HG03139 (cell line): ENCODE data around the gene DHRS7.
"Not testable (repeated sequence)": the region's sequence is repeated elsewhere in the genome, so short reads cannot be mapped to it uniquely, and the experiment has no call there.

Experiments used
- ATAC-seq: cut with Tn5 transposase; IDR thresholded peaks from one replicate; pipeline ENCODE4 v1.9.1; 2021; ENCODE audit not compliant: unreplicated experiment

The DHRS7 gene

DNA sequence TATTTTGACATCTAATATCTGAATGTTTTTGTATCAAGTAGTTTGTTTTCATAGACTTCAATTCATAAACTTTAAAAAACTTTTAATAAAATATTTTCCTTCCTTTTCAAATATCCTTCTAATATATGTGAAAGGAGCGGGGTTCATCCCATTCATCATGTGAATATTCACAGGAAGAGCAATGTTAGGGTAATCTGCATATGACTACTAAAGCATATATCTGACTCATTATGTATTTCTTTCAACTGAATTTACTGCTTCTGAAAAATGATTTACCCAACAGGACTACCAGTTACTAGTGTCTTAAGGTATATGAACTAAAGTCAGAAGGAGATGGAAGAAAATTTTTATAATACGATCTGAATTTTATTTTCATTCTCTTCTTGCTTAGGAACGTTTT lies 30.5 kb downstream of the DHRS7 start:
- no peak for ATAC-seq

DNA sequence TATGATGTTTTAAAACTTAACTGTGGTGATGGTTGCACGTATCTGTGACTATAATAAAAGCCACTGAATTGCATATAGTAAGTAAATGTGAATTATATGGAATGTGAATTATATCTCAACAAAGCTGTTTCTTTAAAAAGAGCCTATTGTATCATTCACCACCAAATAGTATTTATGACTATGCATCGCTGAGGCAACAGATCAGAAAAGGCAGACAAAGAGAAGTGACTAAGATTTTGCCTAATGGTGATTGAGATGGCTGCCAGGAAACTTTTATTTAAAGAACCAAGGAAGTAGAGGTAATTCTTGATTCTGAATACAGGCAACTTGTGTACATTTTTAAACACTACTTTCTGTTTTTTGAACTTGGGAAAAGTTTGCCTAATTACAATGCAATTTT lies 31.7 kb downstream of the DHRS7 start:
- ATAC-seq, result no peak

DNA sequence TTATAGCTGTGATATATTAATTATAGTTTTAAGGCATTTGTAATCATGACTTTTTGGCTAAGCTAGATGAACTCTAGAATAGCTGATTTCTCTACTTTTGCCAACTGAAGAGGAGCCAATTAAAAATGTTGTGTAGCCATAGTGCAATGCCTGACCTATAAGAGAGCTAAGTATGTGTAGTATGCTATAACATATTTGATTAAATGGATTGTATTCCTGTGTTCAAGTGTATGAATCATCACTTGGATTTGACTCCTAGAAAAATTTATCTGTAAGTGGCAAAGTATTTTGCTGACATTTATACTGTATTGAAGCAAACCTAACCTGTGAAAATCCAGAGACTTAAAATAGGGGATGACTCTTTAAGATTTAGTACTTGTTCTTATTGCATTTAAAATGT lies 39.3 kb downstream of the DHRS7 start:
- no peak for ATAC-seq

DNA sequence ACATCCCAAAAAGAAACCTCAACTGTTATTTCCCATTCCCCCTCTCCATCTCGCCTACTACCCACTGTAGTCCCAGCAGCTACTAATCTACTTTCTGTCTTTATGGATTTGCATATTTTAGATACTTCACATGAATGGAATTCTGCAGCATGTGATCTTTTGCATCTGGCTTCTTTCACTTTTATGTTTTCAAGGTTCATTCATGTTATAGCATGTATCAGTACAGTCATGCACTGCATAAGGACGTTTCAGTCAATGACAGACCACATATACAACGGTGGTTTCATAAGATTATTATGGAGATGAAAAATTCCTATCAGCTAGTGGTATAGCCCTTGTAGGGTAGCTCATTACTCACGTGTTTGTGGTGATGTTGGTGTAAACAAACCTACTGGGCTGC lies 49.0 kb downstream of the DHRS7 start:
- ATAC-seq, result no peak

DNA sequence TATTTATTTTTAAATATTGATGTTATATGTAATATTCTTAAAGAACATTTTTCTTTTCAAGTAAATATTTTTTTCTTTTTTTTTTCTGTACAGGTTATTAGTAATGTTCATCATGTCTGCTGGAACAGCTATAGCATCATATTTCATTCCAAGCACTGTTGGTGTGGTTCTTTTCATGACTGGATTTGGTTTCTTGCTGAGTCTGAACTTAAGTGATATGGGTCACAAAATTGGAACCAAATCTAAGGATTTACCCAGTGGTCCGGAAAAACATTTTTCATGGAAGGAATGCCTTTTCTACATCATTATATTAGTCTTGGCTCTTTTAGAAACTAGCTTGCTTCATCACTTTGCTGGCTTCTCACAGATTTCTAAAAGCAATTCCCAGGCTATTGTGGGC lies 50.3 kb downstream of the DHRS7 start:
- no peak for ATAC-seq

DNA sequence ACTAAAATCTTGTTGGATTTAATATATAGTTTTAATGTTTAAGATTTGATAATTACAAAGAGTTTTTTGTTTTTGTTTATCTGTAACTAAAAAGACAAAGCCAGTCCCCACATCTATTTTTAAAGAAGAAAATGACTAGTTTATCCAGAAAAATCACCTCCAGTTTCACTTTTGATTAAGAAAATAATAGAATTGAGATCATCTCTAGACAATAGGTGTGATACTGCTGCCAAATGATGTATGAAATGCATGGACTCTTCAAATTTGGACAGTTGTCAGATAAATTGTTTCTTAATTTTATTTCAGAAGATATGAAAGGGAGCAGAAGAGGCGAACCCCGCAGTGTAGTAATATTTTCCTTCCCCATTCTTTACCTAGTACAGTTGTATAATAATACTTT lies 53.5 kb downstream of the DHRS7 start:
- no peak for ATAC-seq

DNA sequence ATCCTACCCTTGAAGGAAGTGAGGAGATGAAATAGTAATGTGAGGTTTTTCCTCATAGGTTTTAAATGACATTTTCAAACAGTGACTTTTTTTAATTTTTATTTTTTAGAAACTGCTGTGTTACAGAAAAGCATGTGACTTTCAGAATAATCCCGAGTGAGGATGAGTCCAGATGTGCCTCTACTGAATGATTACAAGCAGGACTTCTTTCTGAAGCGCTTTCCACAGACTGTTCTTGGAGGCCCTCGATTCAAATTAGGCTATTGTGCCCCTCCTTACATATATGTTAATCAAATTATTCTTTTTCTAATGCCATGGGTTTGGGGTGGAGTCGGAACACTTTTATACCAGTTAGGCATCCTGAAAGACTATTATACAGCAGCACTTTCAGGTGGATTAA lies 57.7 kb downstream of the DHRS7 start:
- ATAC-seq, result no peak

DNA sequence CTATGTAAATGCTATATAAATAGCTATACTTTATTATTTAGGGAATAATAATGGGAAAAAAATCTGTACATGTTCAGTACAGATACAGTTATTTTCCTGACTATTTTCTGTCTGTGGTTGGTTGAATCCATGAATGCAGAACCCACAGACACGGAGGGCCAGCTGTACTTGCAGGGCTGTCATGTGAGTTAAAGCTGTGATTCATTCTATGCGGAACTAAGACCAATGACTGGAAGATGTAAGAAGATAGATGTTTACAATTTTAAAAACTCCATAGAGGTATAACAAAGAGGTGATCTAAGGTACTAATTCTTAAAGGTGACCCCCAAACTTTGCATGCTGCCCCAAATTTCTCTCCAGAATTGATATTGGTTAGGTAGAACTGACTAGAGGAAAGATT lies 58.9 kb downstream of the DHRS7 start:
- ATAC-seq, result no peak

DNA sequence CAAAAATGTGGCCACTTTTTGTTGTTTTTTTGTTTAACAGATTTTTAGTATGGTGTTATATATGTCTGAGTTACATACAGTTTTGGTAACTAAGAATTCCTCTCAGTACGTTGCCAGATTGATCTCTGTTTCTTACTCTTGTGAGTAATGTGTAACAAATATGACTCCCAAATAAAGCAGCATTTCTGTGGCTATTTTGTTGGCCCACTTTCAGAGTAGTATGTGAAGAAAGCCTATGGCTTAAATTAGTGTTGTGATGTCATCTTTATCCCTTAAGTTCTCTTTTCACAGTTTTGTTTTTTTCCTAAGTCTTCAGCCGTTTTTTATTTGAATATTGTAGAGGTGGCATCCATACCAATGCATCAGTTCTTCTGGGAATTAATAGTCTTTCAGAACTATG lies 62.8 kb downstream of the DHRS7 start:
- no peak for ATAC-seq

DNA sequence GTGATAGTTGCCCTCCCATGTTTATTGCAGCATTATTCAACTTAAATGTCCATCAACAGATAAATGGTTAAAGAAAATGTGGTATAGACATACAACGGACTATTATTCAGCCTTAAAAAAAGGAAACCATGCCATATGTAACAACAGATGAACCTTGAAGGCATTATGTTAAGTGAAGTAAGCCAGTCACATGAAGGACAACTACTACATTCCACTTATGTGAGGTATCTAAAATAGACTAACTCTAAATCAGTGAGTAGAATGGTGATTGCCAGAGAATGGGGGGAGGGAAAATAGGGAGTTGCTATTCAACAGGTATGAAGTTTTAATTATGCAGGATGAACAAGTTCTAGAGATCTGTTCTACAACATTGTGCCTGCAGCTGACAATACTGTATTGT lies 63.4 kb downstream of the DHRS7 start:
- no peak for ATAC-seq

DNA sequence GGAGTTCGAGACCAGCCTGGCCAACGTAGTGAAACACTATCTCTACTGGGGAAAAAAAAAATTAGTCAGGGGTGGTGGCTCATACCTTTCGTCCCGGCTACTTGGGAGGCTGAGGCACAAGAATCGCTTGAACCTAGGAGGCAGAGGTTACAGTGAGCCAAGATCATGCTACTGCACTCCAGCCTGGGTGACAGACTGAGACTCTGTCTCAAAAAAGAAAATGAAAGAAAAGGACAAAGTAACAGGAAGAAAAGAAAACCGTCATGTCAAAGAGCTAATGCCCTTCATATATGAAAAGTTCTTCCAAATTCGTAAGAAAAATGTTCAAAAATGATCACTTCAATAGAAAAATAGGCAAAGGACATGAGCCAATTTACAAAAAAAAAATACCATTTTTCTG lies 65.3 kb downstream of the DHRS7 start:
- ATAC-seq, result not testable (repeated sequence)

DNA sequence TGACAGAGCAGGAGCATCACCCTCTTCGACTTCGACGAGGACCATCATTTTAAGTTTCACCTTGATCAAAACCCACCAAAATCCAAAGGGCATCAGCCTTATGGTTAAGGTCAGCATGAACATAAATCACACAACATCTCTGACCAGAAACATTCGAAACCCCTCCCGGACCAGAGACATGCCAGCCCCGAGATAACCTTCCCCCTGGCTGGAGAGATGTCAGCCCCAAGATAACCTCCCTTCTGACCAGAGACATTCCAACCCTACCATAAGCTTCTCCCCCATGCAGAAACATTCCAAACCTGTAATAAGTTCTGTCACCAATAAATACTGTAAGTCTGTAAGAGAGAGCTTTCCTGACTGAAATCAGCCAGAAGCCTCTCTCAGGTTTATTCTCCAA lies 67.2 kb downstream of the DHRS7 start:
- ATAC-seq, result no peak

DNA sequence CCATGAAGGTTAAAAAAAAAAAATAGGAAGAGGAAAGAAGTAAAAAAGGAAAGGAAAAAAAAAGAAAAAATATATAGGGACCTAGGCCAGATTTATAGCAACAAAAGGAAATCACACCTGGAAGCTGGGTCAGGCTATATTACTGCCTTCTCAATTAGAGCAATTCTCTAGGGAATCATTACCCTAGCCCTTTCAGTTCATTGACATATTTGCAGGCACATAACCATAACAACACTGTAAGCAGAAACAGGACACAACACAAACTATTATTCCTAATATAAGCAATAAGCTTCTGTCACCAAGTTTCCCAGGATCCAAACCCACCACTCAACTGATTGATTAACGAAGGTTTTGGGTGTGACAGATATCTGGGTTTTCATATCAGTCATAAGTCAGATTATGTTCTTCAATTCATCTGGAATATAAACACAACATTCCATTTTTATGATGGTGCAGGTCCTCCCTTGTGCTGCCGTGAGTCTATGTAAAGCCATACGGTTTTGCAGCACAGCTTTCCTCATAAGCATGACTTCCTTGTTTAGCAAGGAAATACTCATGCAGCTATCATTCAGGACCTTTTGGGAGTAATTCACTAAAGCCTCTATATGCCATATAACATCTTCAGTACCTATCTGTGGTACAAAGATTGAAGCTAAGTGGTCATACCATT lies 69.3 kb downstream of the DHRS7 start:
- ATAC-seq, result no peak

DNA sequence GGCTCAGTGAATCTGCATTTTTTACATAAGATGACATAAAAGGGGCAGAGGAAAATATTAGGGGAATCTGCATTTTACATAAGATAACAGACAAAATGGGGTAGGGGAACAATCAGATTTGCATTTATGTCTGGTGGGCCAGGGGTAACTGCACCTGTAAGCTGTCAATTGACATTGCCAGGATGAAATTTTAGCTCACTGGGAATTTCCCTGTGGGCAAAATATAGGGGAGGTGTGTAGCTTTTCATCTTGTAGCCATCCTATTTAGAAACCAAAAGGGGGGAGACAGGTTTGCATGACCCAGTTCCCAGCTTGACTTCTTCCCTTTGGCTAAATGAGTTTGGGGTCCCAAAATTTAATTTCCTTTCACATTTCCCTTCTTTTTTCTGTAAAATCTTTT lies 70.0 kb downstream of the DHRS7 start:
- ATAC-seq, result no peak

DNA sequence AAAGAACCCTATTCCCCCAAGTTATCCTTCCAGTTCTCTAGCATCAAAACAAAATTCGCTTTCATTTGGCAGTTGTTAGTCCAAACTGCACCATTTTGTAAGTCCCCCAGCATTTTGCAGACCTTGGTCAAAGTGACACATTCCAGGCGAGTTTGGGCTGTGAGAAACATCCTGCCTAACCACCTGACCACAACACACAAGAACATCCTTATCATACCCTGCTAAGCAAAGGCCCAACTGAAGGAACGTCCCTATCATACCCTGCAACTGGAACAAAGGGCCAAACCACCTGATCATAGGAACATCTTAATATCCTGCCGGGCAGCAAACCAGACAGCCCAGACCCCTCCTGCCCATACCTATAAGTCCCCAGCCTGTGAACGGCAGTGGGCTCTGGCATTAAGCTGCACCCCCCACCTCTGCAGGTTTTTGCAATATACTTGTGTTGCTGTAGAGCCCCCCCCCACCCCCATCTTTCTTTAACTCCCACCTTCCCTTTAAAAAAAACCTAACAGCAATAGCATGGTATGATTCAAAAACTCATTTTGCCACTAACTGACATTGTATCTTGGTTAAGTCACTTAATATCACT lies 70.8 kb downstream of the DHRS7 start:
- ATAC-seq, result no peak
